Measurements from ENCODE around the gene GRIK5.
"Not testable (repeated sequence)": the region's sequence is repeated elsewhere in the genome, so short reads cannot be mapped to it uniquely, and the experiment has no call there.

The GRIK5 gene

GRCh38 chr19:42051166-42052115 is 18.6 kb downstream of the GRIK5 start:
- no peak for DNase-seq (ENCODE audit: low read depth in 1 of 2, low spot score in 1 of 2)

- DNase-seq (ENCODE audit: low read depth in 1 of 2, low spot score in 1 of 2) = no peak
Observed at GRCh38 chr19:42048992-42049391, 21.0 kb downstream of the GRIK5 start.

- no peak for DNase-seq (ENCODE audit: low read depth in 1 of 2, low spot score in 1 of 2)
Observed at GRCh38 chr19:42045575-42045974, 24.4 kb downstream of the GRIK5 start.

GRCh38 chr19:42042455-42043170 is 27.4 kb downstream of the GRIK5 start:
- DNase-seq (ENCODE audit: low read depth in 1 of 2, low spot score in 1 of 2) = no peak

- DNase-seq (ENCODE audit: low read depth in 1 of 2, low spot score in 1 of 2) = not testable (repeated sequence)
Observed at GRCh38 chr19:42040491-42040890, 29.5 kb downstream of the GRIK5 start.

GRCh38 chr19:42040031-42040430 is 30.0 kb downstream of the GRIK5 start:
- no peak for DNase-seq (ENCODE audit: low read depth in 1 of 2, low spot score in 1 of 2)

GRCh38 chr19:42038666-42039065 is 31.3 kb downstream of the GRIK5 start:
- no peak for DNase-seq (ENCODE audit: low read depth in 1 of 2, low spot score in 1 of 2)

- no peak for DNase-seq (ENCODE audit: low read depth in 1 of 2, low spot score in 1 of 2)
Observed at GRCh38 chr19:42037649-42038048, 32.4 kb downstream of the GRIK5 start.

GRCh38 chr19:42034640-42035391 is 35.2 kb downstream of the GRIK5 start:
- DNase-seq (ENCODE audit: low read depth in 1 of 2, low spot score in 1 of 2) = peak; percentile 24 to 46

- DNase-seq (ENCODE audit: low read depth in 1 of 2, low spot score in 1 of 2) = no peak
Observed at GRCh38 chr19:42033413-42033812, 36.6 kb downstream of the GRIK5 start.

- DNase-seq (ENCODE audit: low read depth in 1 of 2, low spot score in 1 of 2) = no peak
Observed at GRCh38 chr19:42032431-42032830, 37.6 kb downstream of the GRIK5 start.

GRCh38 chr19:42030645-42031440 is 39.2 kb downstream of the GRIK5 start:
- DNase-seq (ENCODE audit: low read depth in 1 of 2, low spot score in 1 of 2) = no peak

- peak in 1 of 2 donors; percentile 5 for DNase-seq (ENCODE audit: low read depth in 1 of 2, low spot score in 1 of 2)
Observed at GRCh38 chr19:42028304-42029216, 41.4 kb downstream of the GRIK5 start.

GRCh38 chr19:42024622-42025111 is 45.3 kb downstream of the GRIK5 start:
- no peak for DNase-seq (ENCODE audit: low read depth in 1 of 2, low spot score in 1 of 2)

GRCh38 chr19:42023943-42024260 is 46.1 kb downstream of the GRIK5 start:
- no peak for DNase-seq (ENCODE audit: low read depth in 1 of 2, low spot score in 1 of 2)

- DNase-seq (ENCODE audit: low read depth in 1 of 2, low spot score in 1 of 2) = no peak
Observed at GRCh38 chr19:42023121-42023942, 46.7 kb downstream of the GRIK5 start.

- DNase-seq (ENCODE audit: low read depth in 1 of 2, low spot score in 1 of 2) = no peak
Observed at GRCh38 chr19:42022616-42023015, 47.4 kb downstream of the GRIK5 start.

- DNase-seq (ENCODE audit: low read depth in 1 of 2, low spot score in 1 of 2) = no peak
Observed at GRCh38 chr19:42021185-42021584, 48.8 kb downstream of the GRIK5 start.

Measured in activated T-helper 1 cell treated with anti-CD3 and anti-CD28 coated beads, Interleukin-2, amount 50 U/mL, for 16 hours (primary cell).